NT2/D1 (cell line): Measurements from ENCODE around the gene DDI2.
"Not testable (repeated sequence)": the region's sequence is repeated elsewhere in the genome, so short reads cannot be mapped to it uniquely, and the experiment has no call there.

Experiments used
- DNase-seq: peaks from one replicate; pipeline ENCODE4 v3.0.0-alpha.2; 2011; ENCODE audit warnings: low read depth, low spot score
- H3K27me3 ChIP-seq: 2 replicates; pipeline ENCODE4 v1.6.0; 2011; ENCODE audit warnings: mild to moderate bottlenecking; ENCODE audit not compliant: insufficient read length, insufficient read depth
- H3K36me3 ChIP-seq: 2 replicates; pipeline ENCODE4 v1.6.1; 2011; ENCODE audit warnings: mild to moderate bottlenecking, low read length, mixed read lengths; ENCODE audit not compliant: insufficient read depth, insufficient read length
- H3K4me1 ChIP-seq: 2 replicates; pipeline ENCODE4 v1.5.1; 2011; ENCODE audit not compliant: insufficient read depth, insufficient read length
- H3K4me3 ChIP-seq: 2 replicates; pipeline ENCODE4 v1.5.1; 2011; ENCODE audit warnings: low read depth; ENCODE audit not compliant: insufficient read length
- H3K9ac ChIP-seq: 2 replicates; pipeline ENCODE4 v1.6.0; 2011; ENCODE audit warnings: low read depth; ENCODE audit not compliant: insufficient read length
- H3K9me3 ChIP-seq: 2 replicates; pipeline ENCODE4 v1.5.1; 2011; ENCODE audit warnings: mild to moderate bottlenecking, low read length; ENCODE audit not compliant: insufficient read depth
- SUZ12 ChIP-seq: IDR thresholded peaks from 2 replicates; pipeline ENCODE4 v1.6.1; 2011; ENCODE audit not compliant: insufficient read length, insufficient read depth; ENCODE audit errors: extremely low read depth
- YY1 ChIP-seq: IDR thresholded peaks from 2 replicates; pipeline ENCODE4 v1.6.1; 2011; ENCODE audit not compliant: insufficient read length, insufficient read depth
- ZNF274 ChIP-seq: IDR thresholded peaks from 2 replicates; pipeline ENCODE4 v1.6.1; 2011; ENCODE audit warnings: mild to moderate bottlenecking, low read depth, low read length

Gene DDI2

DNA sequence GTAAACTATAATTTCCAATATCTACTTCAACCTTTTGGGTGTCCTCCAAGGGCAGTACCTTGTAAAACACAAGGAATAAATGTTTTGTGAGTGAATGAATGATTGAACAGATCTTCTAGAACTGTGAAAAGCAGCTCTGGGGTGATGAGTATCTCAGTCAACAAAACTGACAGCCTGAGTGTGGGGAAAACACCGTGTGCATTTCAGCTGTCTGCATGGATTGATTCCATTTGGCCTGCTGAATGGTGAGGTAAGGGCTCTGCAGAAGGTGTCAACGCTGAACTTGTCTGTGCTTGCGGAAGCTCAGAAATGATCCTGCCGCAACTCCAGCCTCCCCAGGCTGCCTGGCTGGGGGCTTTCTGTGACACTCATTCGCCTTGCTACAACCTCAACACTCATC is 25.0 kb upstream of the DDI2 start:
- no peak for DNase-seq

DNA sequence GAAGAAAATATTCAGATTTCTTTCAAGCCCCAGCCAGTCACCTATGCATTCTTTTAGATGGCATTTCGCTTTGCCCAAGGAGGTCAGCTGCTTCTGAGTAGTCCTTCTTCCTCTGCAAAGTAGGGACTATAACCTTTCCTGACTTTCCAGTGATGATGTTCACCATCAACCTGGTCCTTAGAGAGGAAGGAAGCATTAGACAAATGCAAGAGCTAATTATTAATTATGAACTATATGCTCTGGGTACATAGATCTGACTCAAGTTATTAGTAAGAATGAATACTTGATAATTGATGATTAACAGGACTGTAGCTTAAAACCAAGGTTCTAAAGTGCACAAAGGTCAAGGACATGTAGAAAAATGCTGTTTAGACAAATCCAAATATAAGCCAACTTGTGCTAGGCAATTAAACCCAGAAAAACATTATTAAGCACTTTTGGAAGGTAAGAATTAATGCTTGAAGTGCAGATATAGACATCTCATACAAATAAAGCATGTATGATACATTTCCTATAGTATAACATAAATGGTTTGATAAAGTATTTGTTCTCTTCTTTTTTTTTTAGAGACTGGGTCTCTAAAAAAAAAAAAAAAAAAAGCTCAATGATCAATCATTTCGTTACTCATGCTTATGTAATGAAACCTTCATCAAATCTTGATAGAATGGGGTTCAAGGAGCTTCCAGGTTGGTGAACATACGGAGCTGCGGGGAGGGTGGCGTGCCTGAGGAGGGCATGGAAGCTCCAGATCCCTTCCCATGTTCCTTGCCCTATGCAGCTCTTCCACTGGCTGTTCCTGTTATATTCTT is 21.2 kb upstream of the DDI2 start:
- Histone ChIP-seq H3K4me1 (no peaks in the 10 kb centered on the region), H3K9ac (no peak overlapping the region), H3K36me3 (no peaks in the 10 kb centered on the region), H3K9me3 (no peaks in the 10 kb centered on the region), H3K4me3 (no peak overlapping the region), H3K27me3 (no peaks in the 10 kb centered on the region)
- TF ChIP-seq YY1 (no peak), ZNF274 (no peak), SUZ12 (no peak)
- no peak for DNase-seq

More for the DNA sequence above, 25.0 kb upstream of the DDI2 start:
- no peaks in the 10 kb centered on the region for H3K9me3 ChIP-seq
- no peak overlapping the region for H3K4me3 ChIP-seq
- peaks cover 3% of the 10 kb centered on the region for H3K36me3 ChIP-seq
- no peaks in the 10 kb centered on the region for H3K4me1 ChIP-seq
- H3K27me3 ChIP-seq: no peaks in the 10 kb centered on the region
- H3K9ac ChIP-seq: no peak overlapping the region
- no peak for TF ChIP-seq ZNF274

- no peaks in the 10 kb centered on the region for H3K36me3 ChIP-seq
- H3K4me3 ChIP-seq: no peak overlapping the region
- H3K27me3 ChIP-seq: no peaks in the 10 kb centered on the region
- no peak for DNase-seq
- H3K4me1 ChIP-seq: no peaks in the 10 kb centered on the region
- TF ChIP-seq YY1: no peak
- TF ChIP-seq ZNF274: no peak
- TF ChIP-seq SUZ12: no peak
- H3K9ac ChIP-seq: no peak overlapping the region
- H3K9me3 ChIP-seq: no peaks in the 10 kb centered on the region
Observed at GRCh38 chr1:15598436-15598835, 18.8 kb upstream of the DDI2 start.

GRCh38 chr1:15603050-15603965 is 13.9 kb upstream of the DDI2 start:
- Histone ChIP-seq H3K4me1 (no peaks in the 10 kb centered on the region), H3K9ac (peak overlapping the region; percentile 74), H3K36me3 (no peaks in the 10 kb centered on the region), H3K9me3 (0 out of 2 replicates have a peak, but pooled peaks cover 5% of the 10 kb centered on the region), H3K4me3 (peak overlapping the region; percentile 86), H3K27me3 (no peaks in the 10 kb centered on the region)
- TF ChIP-seq YY1 (no peak), ZNF274 (no peak), SUZ12 (no peak)
- DNase-seq: peak; percentile 86

DNA sequence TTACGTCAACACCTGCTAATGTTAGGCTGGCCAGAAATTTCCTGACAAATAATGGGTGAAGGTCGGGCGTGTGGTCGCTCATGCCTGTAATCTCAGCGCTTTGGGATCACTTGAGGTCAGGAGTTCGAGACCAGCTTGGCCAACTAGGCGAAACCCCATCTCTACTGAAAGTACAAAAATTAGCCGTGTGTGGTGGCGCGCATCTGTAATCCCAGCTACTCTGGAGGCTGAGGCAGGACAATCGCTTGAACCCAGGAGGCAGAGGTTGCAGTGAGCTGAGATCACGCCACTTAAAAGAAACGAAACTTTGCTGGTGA is 13.3 kb upstream of the DDI2 start:
- H3K9ac ChIP-seq: peak overlapping the region; percentile 64
- not testable (repeated sequence) for H3K4me1 ChIP-seq, H3K27me3 ChIP-seq, DNase-seq, H3K36me3 ChIP-seq, H3K9me3 ChIP-seq
- peak overlapping the region; percentile 86 for H3K4me3 ChIP-seq

DNA sequence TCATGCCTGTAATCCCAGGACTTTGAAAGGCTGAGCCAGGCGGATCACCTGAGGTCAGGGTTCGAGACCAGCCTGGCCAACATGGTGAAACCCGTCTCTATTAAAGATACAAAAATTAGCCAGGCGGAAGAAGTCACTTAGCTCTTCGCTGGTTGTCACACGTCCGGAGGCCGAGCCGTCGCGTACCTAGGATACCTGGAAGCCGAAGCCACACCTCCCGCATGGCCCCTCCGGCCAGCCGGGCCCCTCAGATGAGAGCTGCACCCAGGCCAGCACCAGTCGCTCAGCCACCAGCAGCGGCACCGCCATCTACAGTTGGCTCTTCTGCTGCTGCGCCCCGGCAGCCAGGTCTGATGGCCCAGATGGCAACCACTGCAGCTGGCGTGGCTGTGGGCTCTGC is 12.9 kb upstream of the DDI2 start:
- not testable (repeated sequence) for H3K27me3 ChIP-seq, H3K9ac ChIP-seq, H3K36me3 ChIP-seq, H3K9me3 ChIP-seq, H3K4me3 ChIP-seq, H3K4me1 ChIP-seq, DNase-seq

DNA sequence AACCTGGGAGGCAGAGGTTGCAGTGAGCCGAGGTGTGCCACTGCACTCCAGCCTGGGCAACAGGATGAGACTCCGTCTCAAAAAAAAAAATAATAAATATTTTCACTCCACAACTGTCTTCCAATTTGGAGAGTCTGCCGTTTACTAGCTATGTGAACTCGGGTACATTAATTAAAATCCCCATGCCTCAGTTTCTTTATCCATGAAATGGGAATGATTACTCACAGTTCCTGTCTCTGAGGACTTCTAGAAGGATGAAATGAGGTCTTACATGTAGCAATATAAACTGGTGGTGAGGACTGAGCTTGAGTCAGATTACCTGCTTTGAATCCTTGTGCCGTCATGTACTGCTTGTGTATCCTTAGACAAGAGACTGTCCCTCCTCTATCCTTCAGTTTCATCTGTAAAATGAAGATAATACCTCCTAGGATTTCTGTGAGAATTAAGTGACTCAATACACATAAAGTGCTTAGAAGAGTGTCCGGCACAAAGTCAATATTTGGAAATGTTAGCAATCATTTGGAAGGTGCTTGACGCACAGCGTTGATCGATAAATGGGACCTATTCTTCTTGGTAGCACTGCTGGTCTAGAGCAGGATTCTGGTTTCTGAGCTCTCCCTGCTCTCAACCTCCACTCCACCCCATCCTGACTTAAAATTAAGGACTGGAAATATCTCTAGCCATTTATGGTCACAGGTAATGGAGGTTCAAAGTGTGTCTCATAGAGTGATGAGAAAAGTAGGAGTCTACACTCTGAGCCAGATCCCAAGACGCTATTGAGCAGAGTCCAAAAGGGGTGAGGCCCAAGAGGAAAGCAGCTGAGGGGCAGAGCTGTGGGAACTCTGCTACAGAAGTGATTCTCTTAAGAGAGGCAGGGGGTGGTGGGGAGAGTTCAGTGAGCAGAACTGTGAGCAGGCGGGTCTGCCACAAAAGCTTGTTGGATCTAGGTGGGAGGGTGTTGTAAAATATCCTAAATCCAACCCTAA is 11.6 kb upstream of the DDI2 start:
- Histone ChIP-seq H3K9me3 (0 out of 2 replicates have a peak, but pooled peaks cover 5% of the 10 kb centered on the region), H3K4me3 (no peak overlapping the region), H3K27me3 (no peaks in the 10 kb centered on the region), H3K9ac (no peak overlapping the region), H3K36me3 (no peaks in the 10 kb centered on the region), H3K4me1 (no peaks in the 10 kb centered on the region)
- no peak for DNase-seq
- TF ChIP-seq ZNF274: no peak
- no peak for TF ChIP-seq YY1
- no peak for TF ChIP-seq SUZ12
